ENCODE data around the gene DNER.
"Not testable (repeated sequence)": the region's sequence is repeated elsewhere in the genome, so short reads cannot be mapped to it uniquely, and the experiment has no call there.

The DNER gene

GRCh38 chr2:229373311-229373710 is 341.0 kb downstream of the DNER start:
- not testable (repeated sequence) for DNase-seq

DNA sequence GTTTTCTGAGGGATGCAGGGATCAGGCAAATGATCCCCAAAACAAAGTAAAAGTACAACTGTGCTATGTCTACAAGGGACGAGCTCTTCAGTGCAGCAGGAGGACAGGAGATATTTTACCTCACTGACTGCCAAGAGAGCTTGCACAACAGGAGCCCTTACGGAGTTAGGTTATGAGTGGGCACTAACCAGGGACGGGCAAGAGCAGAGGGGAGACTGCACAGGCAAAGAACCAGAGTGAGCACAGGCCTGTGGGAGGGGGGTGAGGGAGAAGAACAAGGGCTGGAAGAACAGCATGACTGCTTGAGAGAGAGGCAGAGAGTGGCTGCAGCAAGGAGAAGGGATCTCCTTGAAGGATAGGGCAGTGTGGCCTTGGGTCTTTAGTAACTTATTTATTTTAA is 342.1 kb downstream of the DNER start:
- DNase-seq, result no peak

DNA sequence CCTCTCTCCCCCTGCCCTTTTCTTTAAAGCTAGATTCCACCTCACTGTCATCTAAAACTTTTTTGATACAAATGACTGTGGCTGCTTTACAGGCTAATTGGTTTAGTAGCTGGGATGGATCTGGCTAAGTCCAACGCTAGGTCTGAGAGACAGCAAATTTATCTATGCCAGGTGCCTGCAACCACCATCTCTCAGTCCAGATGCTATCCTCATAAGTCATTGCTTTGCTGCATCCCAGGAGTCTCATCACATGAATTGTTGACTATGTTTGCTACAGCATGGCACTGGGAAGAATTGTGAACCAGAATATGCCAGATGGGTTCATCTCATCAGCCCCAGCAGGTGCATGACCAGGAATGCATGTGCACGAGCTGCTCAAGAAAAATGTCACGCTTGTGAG is 343.3 kb downstream of the DNER start:
- no peak for DNase-seq

- no peak for DNase-seq
Observed at GRCh38 chr2:229370509-229370908, 343.8 kb downstream of the DNER start.

DNA sequence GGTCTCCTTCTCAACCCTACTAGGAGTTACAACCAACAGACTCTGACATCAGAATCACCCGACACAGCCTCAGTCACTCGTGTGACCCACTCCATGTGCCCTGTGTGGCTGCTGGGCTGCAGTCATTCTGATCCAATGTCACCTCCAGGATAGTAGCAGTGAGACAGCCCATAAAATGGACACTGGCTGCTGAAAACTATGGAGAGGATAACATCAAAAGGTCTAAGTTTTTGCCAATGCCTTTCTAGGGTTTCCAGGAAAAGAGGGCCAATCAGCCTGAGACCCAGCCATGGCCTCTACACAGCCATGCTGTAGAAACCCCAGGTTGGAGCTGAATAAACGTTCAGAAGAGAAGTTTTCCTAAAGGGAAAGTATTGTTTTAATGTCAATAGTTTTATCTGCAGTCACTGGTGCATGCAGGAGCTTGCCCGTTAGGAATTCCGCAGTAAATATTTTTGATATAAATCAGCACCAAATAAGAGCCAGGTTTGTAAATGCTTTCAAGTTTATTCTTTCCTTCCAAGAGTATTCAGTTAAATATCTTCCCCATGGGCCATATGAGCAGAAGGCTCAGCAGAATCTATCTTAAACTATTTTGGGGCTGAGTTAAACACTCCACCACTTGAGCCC is 351.1 kb downstream of the DNER start:
- DNase-seq, result no peak

- no peak for DNase-seq
Observed at GRCh38 chr2:229350883-229351282, 363.5 kb downstream of the DNER start.

GRCh38 chr2:229350117-229350805 is 364.1 kb downstream of the DNER start:
- DNase-seq, result no peak

- no peak for DNase-seq
Observed at GRCh38 chr2:229348128-229348527, 366.2 kb downstream of the DNER start.

DNA sequence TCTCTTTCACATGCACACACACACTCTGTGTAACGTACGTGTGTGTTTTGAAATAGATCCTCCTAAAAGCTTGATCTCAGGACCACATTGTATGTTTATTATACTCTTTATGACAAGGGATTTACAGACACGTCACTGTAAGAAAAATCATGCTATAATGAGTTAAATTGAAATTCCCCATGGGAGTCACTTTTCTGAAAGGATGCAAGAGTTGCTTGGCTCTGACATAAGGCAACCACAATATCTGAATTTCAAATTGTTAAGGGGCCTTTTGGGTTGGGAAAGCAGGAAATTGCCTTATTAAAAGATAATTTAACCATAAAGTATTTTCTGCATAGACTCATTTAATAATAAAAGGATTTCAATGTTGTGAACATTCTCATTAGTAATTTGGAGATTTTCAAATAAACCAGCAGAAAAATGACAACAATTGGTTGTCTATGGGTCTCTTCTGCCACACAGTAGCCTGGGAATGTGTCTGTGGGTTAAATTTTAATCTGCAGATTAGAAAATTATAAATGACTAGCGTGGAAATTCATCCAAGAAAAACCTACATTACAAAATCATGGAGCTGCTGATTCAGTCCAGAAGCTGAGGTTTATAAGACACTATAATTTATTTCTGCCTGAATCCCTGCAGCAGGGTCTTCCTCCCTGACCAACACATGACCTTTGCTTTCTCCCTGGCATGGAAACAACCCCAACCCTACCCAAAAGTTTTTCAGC is 367.4 kb downstream of the DNER start:
- no peak for DNase-seq

DNA sequence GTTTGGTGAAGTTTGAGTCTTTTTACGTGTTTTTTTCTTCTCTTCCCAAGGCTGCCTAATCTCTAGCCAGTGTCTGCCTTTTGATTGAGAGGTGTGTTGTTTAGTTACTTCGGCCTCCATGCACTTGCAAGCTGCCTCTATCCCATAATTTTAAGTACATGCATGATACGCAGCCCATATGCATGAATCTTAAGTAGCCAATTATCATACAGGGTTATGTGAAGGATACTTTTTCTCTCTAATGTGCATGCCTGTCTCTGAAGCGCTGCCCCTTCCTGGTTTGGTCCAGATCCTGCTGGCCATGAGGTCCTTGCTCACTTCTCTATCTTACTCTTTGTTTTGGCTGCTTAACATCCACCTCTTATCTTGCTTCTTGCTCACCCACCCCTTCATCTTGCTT is 369.4 kb downstream of the DNER start:
- no peak for DNase-seq

GRCh38 chr2:229344151-229344551 is 370.2 kb downstream of the DNER start:
- DNase-seq, result no peak

DNA sequence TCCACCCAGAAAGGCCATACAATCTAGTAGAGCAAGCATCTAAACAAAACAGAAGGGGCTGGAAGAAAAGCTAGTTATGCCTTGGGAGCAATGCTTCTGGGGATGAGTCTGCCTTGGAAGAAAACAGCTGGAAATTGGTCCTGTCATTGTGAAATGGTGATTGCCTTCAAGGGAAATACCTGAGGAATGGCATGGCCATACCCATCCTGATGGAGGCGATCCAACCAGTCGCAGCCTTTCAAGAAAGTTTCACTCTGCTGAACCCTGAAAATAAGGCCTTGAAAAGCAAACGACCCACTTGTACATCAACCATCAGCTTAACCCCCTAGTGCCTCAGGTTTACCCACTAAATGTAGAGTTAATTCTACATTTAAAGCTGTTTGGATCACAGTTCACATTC is 370.7 kb downstream of the DNER start:
- no peak for DNase-seq

GRCh38 chr2:229342376-229342775 is 372.0 kb downstream of the DNER start:
- DNase-seq, result no peak

- DNase-seq, result no peak
Observed at GRCh38 chr2:229340086-229340760, 374.1 kb downstream of the DNER start.

DNA sequence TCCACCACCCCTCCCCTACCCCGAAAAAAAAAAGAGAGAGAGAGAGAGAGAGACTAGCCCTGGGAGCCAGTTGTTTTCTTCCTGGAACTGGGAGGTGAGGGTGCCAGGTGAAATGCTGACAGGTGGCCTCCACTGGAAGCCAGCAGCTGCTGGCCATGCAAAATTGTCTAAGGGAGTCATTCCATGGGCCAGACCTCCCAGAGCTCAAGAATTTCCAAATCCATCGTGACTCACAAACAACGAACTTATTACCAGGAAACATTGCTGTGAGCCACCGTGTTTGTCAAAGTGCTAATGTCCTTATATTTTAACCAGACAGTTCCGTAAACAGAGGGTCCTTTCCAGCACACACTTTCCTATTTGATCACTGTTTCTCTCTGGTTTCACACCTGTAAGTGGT is 374.7 kb downstream of the DNER start:
- DNase-seq, result no peak

- not testable (repeated sequence) for DNase-seq
Observed at GRCh38 chr2:229339171-229339570, 375.2 kb downstream of the DNER start.

GRCh38 chr2:229335877-229336346 is 378.4 kb downstream of the DNER start:
- no peak for DNase-seq

DNA sequence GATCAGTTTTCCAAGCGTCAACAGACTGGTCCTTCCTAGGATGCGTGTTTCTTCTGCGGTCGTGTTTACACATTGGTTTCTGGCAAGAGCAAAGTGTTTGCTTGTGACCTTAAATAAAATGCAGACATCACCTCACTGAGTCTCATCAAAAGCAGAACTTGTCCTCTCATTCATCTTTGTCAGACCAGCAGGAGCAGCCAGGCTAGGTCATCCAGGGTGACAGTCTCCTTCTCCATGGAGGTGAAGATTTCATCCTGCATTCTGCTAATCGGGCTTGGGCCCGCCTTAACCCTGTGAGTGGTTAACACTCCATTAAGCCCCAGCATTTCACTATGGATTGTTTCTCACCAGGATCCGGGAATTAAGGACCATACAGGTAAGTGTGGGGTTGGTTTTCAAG is 379.0 kb downstream of the DNER start:
- DNase-seq, result no peak

GRCh38 chr2:229330952-229331351 is 383.4 kb downstream of the DNER start:
- no peak for DNase-seq

- no peak for DNase-seq
Observed at GRCh38 chr2:229319558-229319957, 394.8 kb downstream of the DNER start.

DNA sequence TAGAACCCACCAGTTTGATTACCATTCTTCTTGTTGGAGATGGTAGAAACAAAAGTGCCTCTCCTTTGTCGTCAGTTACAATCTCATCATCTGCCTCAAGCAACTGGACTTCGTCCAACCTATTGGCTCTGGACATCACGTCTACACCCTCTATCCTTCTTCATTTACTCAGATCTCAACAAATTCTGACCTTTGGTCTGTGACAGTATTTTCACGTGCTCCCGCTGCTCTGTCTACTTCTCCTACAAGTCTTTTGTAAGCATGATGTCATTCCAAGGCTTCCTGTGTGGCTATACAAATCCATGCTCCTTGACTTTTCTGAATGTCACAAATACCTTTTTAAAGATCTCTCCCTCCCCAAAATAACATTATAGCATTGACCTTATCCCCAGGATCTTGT is 400.2 kb downstream of the DNER start:
- DNase-seq, result no peak

DNA sequence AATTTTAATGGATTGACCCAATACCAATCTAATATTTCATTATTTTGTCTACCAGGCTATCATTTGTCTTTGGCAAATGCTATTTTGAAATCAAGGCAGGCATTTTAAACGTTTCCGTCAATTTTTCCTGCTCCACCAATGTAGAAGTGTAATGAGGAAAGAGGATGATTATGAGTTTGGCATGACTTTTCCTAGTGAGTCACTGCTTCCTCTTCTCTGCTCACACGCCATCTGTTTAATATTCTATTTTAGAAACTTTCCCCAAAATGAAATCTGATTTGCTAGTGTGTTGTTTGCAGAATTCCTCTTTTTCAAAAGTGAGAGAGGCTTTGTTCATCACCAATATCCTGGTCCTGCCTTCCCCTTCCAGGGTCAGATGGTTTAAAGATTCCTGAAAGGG is 400.8 kb downstream of the DNER start:
- no peak for DNase-seq

Measured in activated effector memory CD4-positive, alpha-beta T cell treated with anti-CD3 and anti-CD28 coated beads, Interleukin-2, amount 50 U/mL, for 16 hours (primary cell).